WTC11 (cell line): ENCODE measurements around the gene CAPN7. TPM values are rescaled to one million over a fixed set of nuclear protein-coding genes. Genes with fewer than 3 reads are reported as not detected.

Source experiments
- ATAC-seq: fragments of 200-7000 bp; cut with Tn5 transposase; 2 replicates; pipeline ENCODE4 v1.10.0; 2021; ENCODE audit warnings: mild to moderate bottlenecking, moderate library complexity
- Bru-seq: library from RNA; stranded (reverse); fragments of 400-500 nt; gene quantifications from one replicate; lab custom pipeline; 2021; lab: Mats Ljungman, UMichigan
- CTCF ChIA-PET: fragments of 300-600 bp; sonication (Branson Sonifier 250); formaldehyde crosslinking; loops from one replicate; lab custom pipeline; 2021; ENCODE audit warnings: antibody characterized with exemption; lab: Charles Lee
- POLR2A ChIA-PET: fragments of 350-600 bp; sonication (Branson Sonifier 250); formaldehyde crosslinking; loops from one replicate; lab custom pipeline; 2021; ENCODE audit warnings: antibody characterized with exemption; lab: Charles Lee
- DNase-seq: peaks from one replicate; pipeline ENCODE4 v3.0.0; 2021; ENCODE audit warnings: low spot score
- H3K27ac Mint-ChIP-seq: 2 replicates; pipeline ENCODE4 v1.8.0; 2021; ENCODE audit warnings: mixed read lengths
- H3K27me3 Mint-ChIP-seq: 2 replicates; pipeline ENCODE4 v1.8.0; 2021; ENCODE audit warnings: low read depth, mild to moderate bottlenecking, moderate library complexity, mixed read lengths
- H3K36me3 Mint-ChIP-seq: 2 replicates; pipeline ENCODE4 v1.8.0; 2021; ENCODE audit warnings: mixed read lengths
- H3K4me1 Mint-ChIP-seq: 2 replicates; pipeline ENCODE4 v1.8.0; 2022; ENCODE audit warnings: mixed read lengths
- H3K4me3 Mint-ChIP-seq: 2 replicates; pipeline ENCODE4 v1.8.0; 2021; ENCODE audit warnings: mild to moderate bottlenecking, moderate library complexity, mixed read lengths
- H3K9me3 Mint-ChIP-seq: 2 replicates; pipeline ENCODE4 v1.8.0; 2021; ENCODE audit warnings: mixed read lengths
- CDX4 ChIP-seq: fragments of 250-450 bp; sonication (Bioruptor Pico); IDR thresholded peaks from 2 replicates; pipeline ENCODE4 v1.9.0; 2021; ENCODE audit warnings: moderate library complexity, mild to moderate bottlenecking, inconsistent platforms, borderline replicate concordance
- E2F1 ChIP-seq: sonication (generic); formaldehyde crosslinking; IDR thresholded peaks from 2 replicates; pipeline ENCODE4 v1.8.0; 2022; ENCODE audit warnings: mild to moderate bottlenecking, missing genetic modification reagents
- E2F5 ChIP-seq: sonication (generic); formaldehyde crosslinking; IDR thresholded peaks from 2 replicates; pipeline ENCODE4 v1.8.1; 2022; ENCODE audit warnings: mild to moderate bottlenecking, moderate library complexity, missing genetic modification reagents
- ELF4 ChIP-seq: sonication (generic); formaldehyde crosslinking; IDR thresholded peaks from 2 replicates; pipeline ENCODE4 v1.8.1; 2022; ENCODE audit warnings: low read depth, mild to moderate bottlenecking, moderate library complexity, missing genetic modification reagents
- FOXK1 ChIP-seq: sonication (generic); formaldehyde crosslinking; IDR thresholded peaks from 2 replicates; pipeline ENCODE4 v1.8.0; 2022; ENCODE audit warnings: mild to moderate bottlenecking, moderate library complexity, missing genetic modification reagents
- FOXP4 ChIP-seq: sonication (generic); formaldehyde crosslinking; IDR thresholded peaks from 2 replicates; pipeline ENCODE4 v1.8.0; 2022; ENCODE audit warnings: mild to moderate bottlenecking, missing genetic modification reagents
- KAT7 ChIP-seq: sonication (generic); formaldehyde crosslinking; IDR thresholded peaks from 2 replicates; pipeline ENCODE4 v1.8.1; 2023; ENCODE audit warnings: missing genetic modification reagents, mild to moderate bottlenecking, borderline replicate concordance
- MLX ChIP-seq: sonication (generic); formaldehyde crosslinking; IDR thresholded peaks from 2 replicates; pipeline ENCODE4 v1.8.1; 2023; ENCODE audit warnings: mild to moderate bottlenecking, missing genetic modification reagents, moderate library complexity
- NFE2L1 ChIP-seq: sonication (generic); formaldehyde crosslinking; IDR thresholded peaks from 2 replicates; pipeline ENCODE4 v1.8.1; 2023; ENCODE audit warnings: missing genetic modification reagents
- RELA ChIP-seq: sonication (generic); formaldehyde crosslinking; IDR thresholded peaks from 2 replicates; pipeline ENCODE4 v1.8.1; 2022; ENCODE audit warnings: missing genetic modification reagents, mild to moderate bottlenecking, borderline replicate concordance
- SMAD4 ChIP-seq: sonication (generic); formaldehyde crosslinking; IDR thresholded peaks from 2 replicates; pipeline ENCODE4 v1.8.0; 2022; ENCODE audit warnings: mild to moderate bottlenecking, missing genetic modification reagents
- SP1 ChIP-seq: sonication (generic); formaldehyde crosslinking; conservative IDR thresholded peaks from 2 replicates; pipeline ENCODE4 v1.8.1; 2022; ENCODE audit warnings: missing genetic modification reagents
- ZNF121 ChIP-seq: sonication (generic); formaldehyde crosslinking; IDR thresholded peaks from 2 replicates; pipeline ENCODE4 v1.8.0; 2023; ENCODE audit warnings: missing genetic modification reagents
- ZNF219 ChIP-seq: sonication (generic); formaldehyde crosslinking; IDR thresholded peaks from 2 replicates; pipeline ENCODE4 v1.8.0; 2023; ENCODE audit warnings: missing genetic modification reagents, mild to moderate bottlenecking, borderline replicate concordance
- ZNF263 ChIP-seq: sonication (generic); formaldehyde crosslinking; IDR thresholded peaks from 2 replicates; pipeline ENCODE4 v1.8.1; 2022; ENCODE audit warnings: low read depth, mild to moderate bottlenecking, moderate library complexity, missing genetic modification reagents
- long read RNA-seq, 3 experiments: library from RNA in 1 of 3; library from capped mRNA in 1 of 3; library from polyadenylated mRNA in 1 of 3; unstranded in 2 of 3; stranded (forward) in 1 of 3; transcript quantifications; one replicate each; pipeline ENCODE4 v2.0.0, GENCODE V29; 2021
- total RNA-seq: library from RNA; stranded (reverse); gene quantifications from 3 replicates; pipeline ENCODE4 v1.2.3, GENCODE V29; 2021
- TF ChIP-seq, protein P1 (sequence below): sonication (generic); formaldehyde crosslinking; IDR thresholded peaks from 2 replicates; pipeline ENCODE4 v1.8.0; 2023; ENCODE audit warnings: missing genetic modification reagents, mild to moderate bottlenecking, borderline replicate concordance
- TF ChIP-seq, protein P2 (sequence below): sonication (generic); formaldehyde crosslinking; IDR thresholded peaks from 2 replicates; pipeline ENCODE4 v1.8.0; 2022; ENCODE audit warnings: mild to moderate bottlenecking, missing genetic modification reagents
- TF ChIP-seq, protein P3 (sequence below): sonication (generic); formaldehyde crosslinking; IDR thresholded peaks from 2 replicates; pipeline ENCODE4 v1.8.0; 2022; ENCODE audit warnings: mild to moderate bottlenecking, missing genetic modification reagents
- TF ChIP-seq, protein P4 (sequence below): sonication (generic); formaldehyde crosslinking; IDR thresholded peaks from 2 replicates; pipeline ENCODE4 v1.8.1; 2023; ENCODE audit warnings: mild to moderate bottlenecking, moderate library complexity, missing genetic modification reagents

CAPN7 gene
- 16.8 to 20.3 TPM (median 17.9 TPM) in 3 replicates for total RNA-seq
- percentile 75 among the genes with signal in this experiment for Bru-seq, nascent RNA
- long read RNA-seq, experiment 1, full-length matches to known transcripts = 48 of 106 reads
- long read RNA-seq, experiment 1, partial matches to known transcripts = 3 of 106 reads
- long read RNA-seq, experiment 1, other reads (novel, unspliced or antisense) = 55 of 106 reads
- long read RNA-seq, experiment 2, full-length matches to known transcripts = 4 of 20 reads
- long read RNA-seq, experiment 2, partial matches to known transcripts = 7 of 20 reads
- long read RNA-seq, experiment 2, other reads (novel, unspliced or antisense) = 9 of 20 reads
- long read RNA-seq, experiment 3, partial matches to known transcripts = 1 of 1 reads
- long read RNA-seq, experiment 3, other reads (novel, unspliced or antisense) = 0 of 1 reads

- ATAC-seq = peak; percentile 81
- H3K9me3 Mint-ChIP-seq = no peaks in the 10 kb centered on the region
- ChIA-PET POLR2A (no interaction called here), CTCF (interaction anchor here (0.6 to 3.2 kb wide), 27 partner anchors 9 to 315 kb away, joined by 3 to 38 read pairs (median 3); partner anchors contain the start of genes EAF1, METTL6 and RBSN)
- H3K27ac Mint-ChIP-seq = peak within 1 kb of the TSS; percentile 47
- H3K27me3 Mint-ChIP-seq = no peaks in the 10 kb centered on the region
- peaks cover 11% of the 10 kb centered on the region for H3K4me1 Mint-ChIP-seq
- peak within 1 kb of the TSS; percentile 82 for H3K4me3 Mint-ChIP-seq
- no peaks in the 10 kb centered on the region for H3K36me3 Mint-ChIP-seq
- peak; percentile 80 for DNase-seq
- peak; percentile 64; the same call in 1 of the 2 replicates for TF ChIP-seq KAT7 (CRISPR knock-in tag)
- TF ChIP-seq ELF4 (CRISPR knock-in tag) = 0 out of 2 replicates have a peak, but pooled peaks have one; percentile 23
- TF ChIP-seq, protein P1, sequence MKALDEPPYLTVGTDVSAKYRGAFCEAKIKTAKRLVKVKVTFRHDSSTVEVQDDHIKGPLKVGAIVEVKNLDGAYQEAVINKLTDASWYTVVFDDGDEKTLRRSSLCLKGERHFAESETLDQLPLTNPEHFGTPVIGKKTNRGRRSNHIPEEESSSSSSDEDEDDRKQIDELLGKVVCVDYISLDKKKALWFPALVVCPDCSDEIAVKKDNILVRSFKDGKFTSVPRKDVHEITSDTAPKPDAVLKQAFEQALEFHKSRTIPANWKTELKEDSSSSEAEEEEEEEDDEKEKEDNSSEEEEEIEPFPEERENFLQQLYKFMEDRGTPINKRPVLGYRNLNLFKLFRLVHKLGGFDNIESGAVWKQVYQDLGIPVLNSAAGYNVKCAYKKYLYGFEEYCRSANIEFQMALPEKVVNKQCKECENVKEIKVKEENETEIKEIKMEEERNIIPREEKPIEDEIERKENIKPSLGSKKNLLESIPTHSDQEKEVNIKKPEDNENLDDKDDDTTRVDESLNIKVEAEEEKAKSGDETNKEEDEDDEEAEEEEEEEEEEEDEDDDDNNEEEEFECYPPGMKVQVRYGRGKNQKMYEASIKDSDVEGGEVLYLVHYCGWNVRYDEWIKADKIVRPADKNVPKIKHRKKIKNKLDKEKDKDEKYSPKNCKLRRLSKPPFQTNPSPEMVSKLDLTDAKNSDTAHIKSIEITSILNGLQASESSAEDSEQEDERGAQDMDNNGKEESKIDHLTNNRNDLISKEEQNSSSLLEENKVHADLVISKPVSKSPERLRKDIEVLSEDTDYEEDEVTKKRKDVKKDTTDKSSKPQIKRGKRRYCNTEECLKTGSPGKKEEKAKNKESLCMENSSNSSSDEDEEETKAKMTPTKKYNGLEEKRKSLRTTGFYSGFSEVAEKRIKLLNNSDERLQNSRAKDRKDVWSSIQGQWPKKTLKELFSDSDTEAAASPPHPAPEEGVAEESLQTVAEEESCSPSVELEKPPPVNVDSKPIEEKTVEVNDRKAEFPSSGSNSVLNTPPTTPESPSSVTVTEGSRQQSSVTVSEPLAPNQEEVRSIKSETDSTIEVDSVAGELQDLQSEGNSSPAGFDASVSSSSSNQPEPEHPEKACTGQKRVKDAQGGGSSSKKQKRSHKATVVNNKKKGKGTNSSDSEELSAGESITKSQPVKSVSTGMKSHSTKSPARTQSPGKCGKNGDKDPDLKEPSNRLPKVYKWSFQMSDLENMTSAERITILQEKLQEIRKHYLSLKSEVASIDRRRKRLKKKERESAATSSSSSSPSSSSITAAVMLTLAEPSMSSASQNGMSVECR (CRISPR knock-in tag) = peak; percentile 83
- TF ChIP-seq, protein P2, sequence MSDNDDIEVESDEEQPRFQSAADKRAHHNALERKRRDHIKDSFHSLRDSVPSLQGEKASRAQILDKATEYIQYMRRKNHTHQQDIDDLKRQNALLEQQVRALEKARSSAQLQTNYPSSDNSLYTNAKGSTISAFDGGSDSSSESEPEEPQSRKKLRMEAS (CRISPR knock-in tag) = peak; percentile 56
- peak; percentile 18; the same call in 1 of the 2 replicates for TF ChIP-seq RELA
- TF ChIP-seq CDX4 (CRISPR knock-in tag) = no peak
- TF ChIP-seq SMAD4 (CRISPR knock-in tag) = 0 out of 2 replicates have a peak, but pooled peaks have one; percentile 24
- TF ChIP-seq ZNF121 (CRISPR knock-in tag) = peak; percentile 3; the same call in 1 of the 2 replicates
- no peak for TF ChIP-seq E2F1
- TF ChIP-seq, protein P3, sequence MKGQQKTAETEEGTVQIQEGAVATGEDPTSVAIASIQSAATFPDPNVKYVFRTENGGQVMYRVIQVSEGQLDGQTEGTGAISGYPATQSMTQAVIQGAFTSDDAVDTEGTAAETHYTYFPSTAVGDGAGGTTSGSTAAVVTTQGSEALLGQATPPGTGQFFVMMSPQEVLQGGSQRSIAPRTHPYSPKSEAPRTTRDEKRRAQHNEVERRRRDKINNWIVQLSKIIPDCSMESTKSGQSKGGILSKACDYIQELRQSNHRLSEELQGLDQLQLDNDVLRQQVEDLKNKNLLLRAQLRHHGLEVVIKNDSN (CRISPR knock-in tag) = peak; percentile 89
- 0 out of 2 replicates have a peak, but pooled peaks have one; percentile 38 for TF ChIP-seq ZNF263 (CRISPR knock-in tag)
- TF ChIP-seq, protein P4, sequence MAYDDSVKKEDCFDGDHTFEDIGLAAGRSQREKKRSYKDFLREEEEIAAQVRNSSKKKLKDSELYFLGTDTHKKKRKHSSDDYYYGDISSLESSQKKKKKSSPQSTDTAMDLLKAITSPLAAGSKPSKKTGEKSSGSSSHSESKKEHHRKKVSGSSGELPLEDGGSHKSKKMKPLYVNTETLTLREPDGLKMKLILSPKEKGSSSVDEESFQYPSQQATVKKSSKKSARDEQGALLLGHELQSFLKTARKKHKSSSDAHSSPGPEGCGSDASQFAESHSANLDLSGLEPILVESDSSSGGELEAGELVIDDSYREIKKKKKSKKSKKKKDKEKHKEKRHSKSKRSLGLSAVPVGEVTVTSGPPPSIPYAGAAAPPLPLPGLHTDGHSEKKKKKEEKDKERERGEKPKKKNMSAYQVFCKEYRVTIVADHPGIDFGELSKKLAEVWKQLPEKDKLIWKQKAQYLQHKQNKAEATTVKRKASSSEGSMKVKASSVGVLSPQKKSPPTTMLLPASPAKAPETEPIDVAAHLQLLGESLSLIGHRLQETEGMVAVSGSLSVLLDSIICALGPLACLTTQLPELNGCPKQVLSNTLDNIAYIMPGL (CRISPR knock-in tag) = peak; percentile 99
- TF ChIP-seq FOXP4 = peak; percentile 37; the same call in 1 of the 2 replicates
- TF ChIP-seq ZNF219 (CRISPR knock-in tag) = peak; percentile 85; the same call in 1 of the 2 replicates
- TF ChIP-seq NFE2L1 (CRISPR knock-in tag) = no peak
- peak; percentile 82 for TF ChIP-seq SP1 (CRISPR knock-in tag)
- TF ChIP-seq MLX = 0 out of 2 replicates have a peak, but pooled peaks have one; percentile 87
- peak; percentile 21 for TF ChIP-seq FOXK1 (CRISPR knock-in tag)
- TF ChIP-seq E2F5 (CRISPR knock-in tag) = no peak; the same call in 1 of the 2 replicates
These were observed at the start of gene CAPN7 for GRCh38 chr3:15205934-15206661. TSS of gene CAPN7 (plus strand) at chr3:15206246. CDS start at chr3:15206496, 250 bp downstream.
